Islet of Langerhans (tissue), 1 donor: ENCODE results near the gene MT1M.
"Not testable (repeated sequence)": the region's sequence is repeated elsewhere in the genome, so short reads cannot be mapped to it uniquely, and the experiment has no call there.

Source experiments
- FAIRE-seq: peaks from one replicate; lab custom pipeline; 2011; peaks lifted over from hg19 to GRCh38; lab: Jason Lieb, UNC

MT1M gene

GRCh38 chr16:56608876-56609462 is 23.5 kb upstream of the MT1M start:
- no peak for FAIRE-seq

GRCh38 chr16:56609463-56609921 is 23.0 kb upstream of the MT1M start:
- FAIRE-seq, result no peak

GRCh38 chr16:56610017-56610608 is 22.3 kb upstream of the MT1M start:
- no peak for FAIRE-seq

GRCh38 chr16:56610609-56611111 is 21.8 kb upstream of the MT1M start:
- no peak for FAIRE-seq

GRCh38 chr16:56611281-56611833 is 21.1 kb upstream of the MT1M start:
- no peak for FAIRE-seq

GRCh38 chr16:56613706-56614105 is 18.8 kb upstream of the MT1M start:
- no peak for FAIRE-seq

- no peak for FAIRE-seq
These were observed 17.9 kb upstream of the MT1M start for GRCh38 chr16:56614549-56614991.

GRCh38 chr16:56615353-56615752 is 17.1 kb upstream of the MT1M start:
- FAIRE-seq, result no peak

- no peak for FAIRE-seq
These were observed 15.7 kb upstream of the MT1M start for GRCh38 chr16:56616608-56617211.

GRCh38 chr16:56617212-56618085 is 15.0 kb upstream of the MT1M start:
- no peak for FAIRE-seq

- FAIRE-seq, result no peak
These were observed 14.3 kb upstream of the MT1M start for GRCh38 chr16:56618138-56618537.

- FAIRE-seq, result no peak
These were observed 12.0 kb upstream of the MT1M start for GRCh38 chr16:56620339-56620897.

GRCh38 chr16:56621665-56622445 is 10.6 kb upstream of the MT1M start:
- not testable (repeated sequence) for FAIRE-seq

- not testable (repeated sequence) for FAIRE-seq
These were observed 9.3 kb upstream of the MT1M start for GRCh38 chr16:56623184-56623583.

- no peak for FAIRE-seq
These were observed 8.8 kb upstream of the MT1M start for GRCh38 chr16:56623637-56624036.

GRCh38 chr16:56625140-56625942 is 7.1 kb upstream of the MT1M start, which contains the start of gene MT1E:
Gene MT1E, plus strand, starts transcription at chr16:56625781. Its CDS starts 71 bp downstream, at chr16:56625852.
- FAIRE-seq, result no peak

- no peak for FAIRE-seq
These were observed 6.4 kb upstream of the MT1M start for GRCh38 chr16:56625943-56626654.

GRCh38 chr16:56626685-56627084 is 5.8 kb upstream of the MT1M start:
- no peak for FAIRE-seq
